G401 (cell line): ENCODE data around the gene TRIM2. TPM values are rescaled to one million over a fixed set of nuclear protein-coding genes. Genes with fewer than 3 reads are reported as not detected.

Experiments
- DNase-seq: peaks from one replicate; pipeline ENCODE4 v3.0.0-alpha.2; 2015; ENCODE audit warnings: low spot score
- in situ Hi-C: cut with HindIII; loops from 2 replicates; pipeline ENCODE4 v1.10.0; 2016; ENCODE audit warnings: low sequenced_read_pairs, mixed read lengths
- total RNA-seq: library from RNA; depleted of rRNA; stranded (reverse); fragments of >200 nt; shearing (Covaris generic); gene quantifications from 2 replicates; pipeline ENCODE4 v1.2.3, GENCODE V29; 2014

Gene TRIM2
- total RNA-seq, 1 experiment from 2014 or later = 0.44 TPM

- no peak for DNase-seq
- in situ Hi-C loops = no loop called here
Measured at GRCh38 chr4:153217440-153217839, 13.2 kb downstream of the TRIM2 start.

GRCh38 chr4:153218961-153219360 is 14.7 kb downstream of the TRIM2 start:
- no peak for DNase-seq
- in situ Hi-C loops = no loop called here

- in situ Hi-C loops = no loop called here
Measured at GRCh38 chr4:153220682-153221395, 16.6 kb downstream of the TRIM2 start.

DNA sequence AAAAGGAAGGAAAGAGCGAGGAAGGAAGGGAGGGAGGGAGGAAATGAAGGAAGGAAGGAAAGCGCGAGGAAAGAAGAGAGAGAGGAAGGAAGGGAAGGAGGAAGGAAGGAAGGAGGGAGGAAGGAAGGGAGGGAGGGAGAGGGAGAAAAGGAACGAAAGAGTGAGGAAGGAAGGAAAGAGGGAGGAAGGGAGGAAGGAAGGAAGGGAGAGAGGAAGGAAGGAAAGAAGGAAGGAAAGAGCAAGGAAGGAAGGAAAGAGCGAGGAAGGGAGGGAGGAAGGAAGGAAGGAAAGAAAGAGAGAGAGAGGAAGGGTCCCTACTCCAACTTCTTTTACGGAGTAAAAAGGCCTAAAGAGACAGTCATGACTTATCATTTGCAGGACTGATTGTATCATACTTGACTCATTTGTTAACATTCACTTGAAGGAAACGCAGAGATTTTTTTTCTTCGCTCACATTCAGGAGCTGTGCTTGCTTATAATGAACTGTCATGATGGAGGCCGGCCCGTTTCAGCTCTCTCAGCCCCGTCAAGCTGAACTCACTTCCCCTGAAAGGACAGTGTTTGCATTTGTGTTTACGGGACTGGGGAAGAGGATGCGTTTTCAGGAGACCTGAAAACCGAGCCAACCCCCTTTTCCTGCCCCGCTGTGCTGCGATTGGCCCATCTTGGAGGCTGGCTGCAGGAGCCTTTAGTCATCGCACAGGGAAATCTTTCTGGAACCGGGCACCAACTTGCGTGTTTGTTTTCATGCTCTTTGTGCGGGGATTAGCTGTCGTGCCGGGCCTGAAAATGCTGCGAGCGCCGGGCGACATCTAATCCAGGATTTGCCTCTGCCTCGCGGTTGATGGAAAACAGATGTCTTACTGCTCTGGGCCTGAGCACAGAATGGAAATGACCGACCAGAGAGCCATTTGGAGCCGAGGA is 17.8 kb downstream of the TRIM2 start:
- DNase-seq = peak; percentile 82
- in situ Hi-C loops = no loop called here

More at GRCh38 chr4:153220682-153221395, 16.6 kb downstream of the TRIM2 start:
- DNase-seq = no peak

GRCh38 chr4:153222707-153223426 is 18.6 kb downstream of the TRIM2 start:
- DNase-seq = peak; percentile 78
- in situ Hi-C loops = no loop called here

- DNase-seq = peak; percentile 48
- in situ Hi-C loops = no loop called here
Measured at GRCh38 chr4:153223427-153223801, 19.2 kb downstream of the TRIM2 start.

GRCh38 chr4:153223930-153224329 is 19.7 kb downstream of the TRIM2 start:
- peak; percentile 66 for DNase-seq
- in situ Hi-C loops = no loop called here

DNA sequence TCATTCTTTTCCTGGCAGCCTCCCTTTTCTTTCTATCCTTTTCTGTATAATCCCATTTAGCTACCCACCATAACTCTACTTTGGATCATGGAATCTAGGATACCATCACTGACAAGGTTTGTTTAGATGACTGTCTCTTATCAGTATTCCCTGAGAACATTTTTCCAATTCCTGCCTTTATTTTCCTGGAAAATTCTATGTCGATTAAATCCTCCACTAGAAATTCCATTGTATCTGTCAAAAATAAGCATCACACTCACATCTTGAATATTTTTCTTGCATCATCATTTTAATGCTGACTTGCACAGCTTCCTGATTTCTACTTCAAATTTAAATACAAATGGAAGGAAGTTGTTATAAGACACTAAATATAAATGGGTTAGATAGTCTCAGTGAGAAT is 20.2 kb downstream of the TRIM2 start:
- in situ Hi-C loops = no loop called here
- DNase-seq = no peak

GRCh38 chr4:153227469-153228075 is 23.3 kb downstream of the TRIM2 start:
- no peak for DNase-seq
- in situ Hi-C loops = no loop called here

GRCh38 chr4:153228512-153229140 is 24.4 kb downstream of the TRIM2 start:
- in situ Hi-C loops = no loop called here
- no peak for DNase-seq

- in situ Hi-C loops = no loop called here
- DNase-seq = no peak
Measured at GRCh38 chr4:153229545-153229944, 25.3 kb downstream of the TRIM2 start.

- DNase-seq = no peak
- in situ Hi-C loops = no loop called here
Measured at GRCh38 chr4:153232768-153233167, 28.5 kb downstream of the TRIM2 start.

GRCh38 chr4:153233761-153234371 is 29.6 kb downstream of the TRIM2 start:
- peak; percentile 82 for DNase-seq
- in situ Hi-C loops = no loop called here

- in situ Hi-C loops = no loop called here
- DNase-seq = no peak
Measured at GRCh38 chr4:153234885-153235284, 30.6 kb downstream of the TRIM2 start.

DNA sequence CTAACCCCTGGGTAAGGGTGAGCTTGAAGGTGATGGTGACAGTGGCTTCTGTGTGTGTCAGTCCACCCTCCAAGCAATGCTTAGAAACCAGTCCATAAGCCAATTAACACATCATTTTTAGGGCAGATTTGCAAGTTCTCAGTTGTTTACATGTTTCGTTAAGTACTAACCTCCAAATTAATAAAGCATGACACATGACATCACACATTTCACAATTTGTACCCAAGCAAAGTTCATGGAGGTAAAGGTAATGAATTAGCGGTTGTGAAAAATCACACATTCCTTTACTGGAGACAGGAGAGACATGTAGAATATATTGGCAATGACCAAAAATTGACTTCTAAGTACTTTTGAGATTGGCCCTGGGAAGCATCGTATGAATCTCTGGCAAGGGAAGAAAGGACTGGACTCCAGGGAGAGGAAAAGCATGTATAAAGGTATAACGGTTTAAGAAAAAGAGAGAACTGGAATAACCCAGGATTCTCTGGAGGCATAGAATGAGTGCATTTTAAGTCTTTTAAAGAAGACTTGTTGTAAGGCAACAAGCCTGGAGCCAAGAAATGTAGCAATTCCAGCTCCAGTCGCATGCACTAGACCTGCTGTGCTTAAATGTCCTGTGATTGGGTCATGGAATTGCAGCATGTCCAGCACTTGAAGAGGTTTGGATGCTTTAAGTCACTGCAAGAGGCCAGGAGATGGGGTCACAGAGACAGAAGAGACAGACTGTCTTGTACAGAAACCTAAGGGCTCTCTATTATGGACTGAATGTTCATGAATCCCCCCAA is 34.1 kb downstream of the TRIM2 start:
- in situ Hi-C loops = no loop called here
- DNase-seq = no peak

DNA sequence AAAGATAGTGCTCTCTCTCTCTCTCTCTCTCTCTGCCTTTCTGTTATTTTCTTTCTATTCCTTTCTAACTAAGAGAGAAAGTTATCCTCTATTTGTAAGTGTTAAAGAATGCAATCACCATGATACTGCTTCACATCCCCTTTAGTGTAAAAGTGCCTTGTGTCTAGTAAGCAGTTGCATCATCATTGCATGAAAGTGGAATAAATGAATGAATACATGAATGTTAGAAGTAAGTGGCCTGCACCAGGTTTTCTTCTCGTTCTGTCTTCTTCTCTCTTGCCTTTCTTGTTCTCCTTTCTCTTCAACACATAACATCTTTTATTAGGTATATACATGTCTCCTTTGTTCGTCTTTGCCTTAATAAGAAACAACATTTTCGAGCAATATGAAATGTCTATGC is 35.2 kb downstream of the TRIM2 start:
- no peak for DNase-seq
- in situ Hi-C loops = no loop called here

DNA sequence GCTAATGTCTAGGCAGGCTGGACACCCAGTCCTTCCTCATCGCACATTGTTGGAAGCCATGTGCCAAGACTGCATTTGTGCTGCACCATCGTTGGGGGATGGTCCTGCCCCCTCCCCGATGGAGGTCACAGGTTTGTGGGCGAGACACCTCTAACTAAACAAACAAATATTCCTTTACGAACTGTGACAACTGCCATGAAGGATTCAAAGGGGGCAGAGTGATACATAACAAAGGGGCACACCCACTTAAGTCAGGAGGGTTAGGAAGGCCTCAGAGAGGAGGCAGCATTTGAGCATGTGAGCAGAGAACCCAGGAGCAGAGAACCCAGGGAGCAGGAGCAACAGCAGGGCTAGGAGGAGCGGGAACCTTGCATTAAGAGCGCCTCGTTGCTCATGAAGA is 37.1 kb downstream of the TRIM2 start:
- in situ Hi-C loops = no loop called here
- no peak for DNase-seq
